NCI-H510A (cell line): ENCODE data around the gene ACTN1.

Experiments
- DNase-seq: peaks from one replicate; lab custom pipeline; 2025; lab: John Stamatoyannopoulos, UW

The ACTN1 gene

GRCh38 chr14:68824207-68824516, 154.9 kb downstream of the ACTN1 start:
- DNase-seq = no peak
